ENCODE measurements around the gene THEMIS. TPM values are rescaled to one million over a fixed set of nuclear protein-coding genes. Genes with fewer than 3 reads are reported as not detected.

Gene THEMIS
- total RNA-seq, 6 experiments from 2014 or later: 0.12 to 0.28 (median 0.25) TPM

GRCh38 chr6:127807806-127808517, 92.9 kb downstream of the THEMIS start:
- no peak for TF ChIP-seq CTCF (IDR thresholded peaks at IDR 0.05)
- DNase-seq: no peak
- H3K4me1 Mint-ChIP-seq (ENCODE audit: low read depth): no peaks in the 10 kb centered on the region
- H3K27ac Mint-ChIP-seq: no peak overlapping the region
- H3K9me3 Mint-ChIP-seq: no peaks in the 10 kb centered on the region
- H3K27me3 Mint-ChIP-seq (ENCODE audit: insufficient read depth): peaks cover 3% of the 10 kb centered on the region
- no peak overlapping the region for H3K4me3 Mint-ChIP-seq
- H3K36me3 Mint-ChIP-seq (ENCODE audit: low read depth): no peaks in the 10 kb centered on the region

GRCh38 chr6:127796713-127797112, 104.1 kb downstream of the THEMIS start:
- H3K4me1 Mint-ChIP-seq (ENCODE audit: low read depth): no peaks in the 10 kb centered on the region
- TF ChIP-seq CTCF (IDR thresholded peaks at IDR 0.05): no peak
- H3K27me3 Mint-ChIP-seq (ENCODE audit: insufficient read depth): peaks cover 6% of the 10 kb centered on the region; the same call in 1 of the 2 replicates
- DNase-seq: no peak
- H3K27ac Mint-ChIP-seq: no peak overlapping the region
- H3K36me3 Mint-ChIP-seq (ENCODE audit: low read depth): no peaks in the 10 kb centered on the region
- no peak overlapping the region for H3K4me3 Mint-ChIP-seq
- no peaks in the 10 kb centered on the region for H3K9me3 Mint-ChIP-seq

GRCh38 chr6:127794405-127794804, 106.5 kb downstream of the THEMIS start:
- no peak for TF ChIP-seq CTCF (IDR thresholded peaks at IDR 0.05)
- H3K27me3 Mint-ChIP-seq (ENCODE audit: insufficient read depth): peaks cover 6% of the 10 kb centered on the region
- no peak overlapping the region for H3K4me3 Mint-ChIP-seq
- no peaks in the 10 kb centered on the region for H3K36me3 Mint-ChIP-seq (ENCODE audit: low read depth)
- no peak for DNase-seq
- H3K4me1 Mint-ChIP-seq (ENCODE audit: low read depth): no peaks in the 10 kb centered on the region
- H3K9me3 Mint-ChIP-seq: no peaks in the 10 kb centered on the region
- H3K27ac Mint-ChIP-seq: no peak overlapping the region

- no peak overlapping the region for H3K27ac Mint-ChIP-seq
- DNase-seq: no peak
- no peaks in the 10 kb centered on the region for H3K4me1 Mint-ChIP-seq (ENCODE audit: low read depth)
- peaks cover 6% of the 10 kb centered on the region for H3K27me3 Mint-ChIP-seq (ENCODE audit: insufficient read depth)
- H3K9me3 Mint-ChIP-seq: no peaks in the 10 kb centered on the region
- TF ChIP-seq CTCF (IDR thresholded peaks at IDR 0.05): no peak
- no peak overlapping the region for H3K4me3 Mint-ChIP-seq
- no peaks in the 10 kb centered on the region for H3K36me3 Mint-ChIP-seq (ENCODE audit: low read depth)
Measured at GRCh38 chr6:127793396-127793795, 107.5 kb downstream of the THEMIS start.

- H3K9me3 Mint-ChIP-seq: no peaks in the 10 kb centered on the region
- no peak for DNase-seq
- peaks cover 6% of the 10 kb centered on the region for H3K27me3 Mint-ChIP-seq (ENCODE audit: insufficient read depth)
- TF ChIP-seq CTCF (IDR thresholded peaks at IDR 0.05): no peak
- no peaks in the 10 kb centered on the region for H3K4me1 Mint-ChIP-seq (ENCODE audit: low read depth)
- no peak overlapping the region for H3K27ac Mint-ChIP-seq
- no peaks in the 10 kb centered on the region for H3K36me3 Mint-ChIP-seq (ENCODE audit: low read depth)
- no peak overlapping the region for H3K4me3 Mint-ChIP-seq
Measured at GRCh38 chr6:127792616-127793015, 108.2 kb downstream of the THEMIS start.
